Gastroesophageal sphincter (tissue), 4 donors: ENCODE results near the gene ISG20L2. TPM values are rescaled to one million over a fixed set of nuclear protein-coding genes. Genes with fewer than 3 reads are reported as not detected.

Experiments
- ATAC-seq: fragments of 150-250 bp; one replicate; pipeline ENCODE4 v1.9.1; 2016; ENCODE audit warnings: mild to moderate bottlenecking, moderate library complexity
- H3K27ac ChIP-seq, 4 donors: fragments of 200-600 bp; sonication (generic) in 3 of 4; 1 replicate in 3 of 4; 2 replicates in 1 of 4; pipeline ENCODE4 v1.5.1; 2016 to 2019
- H3K27me3 ChIP-seq: fragments of 200-600 bp; sonication (generic); one replicate; pipeline ENCODE4 v1.5.1; 2019
- H3K36me3 ChIP-seq, 2 donors: fragments of 200-600 bp; sonication (generic); one replicate each; pipeline ENCODE4 v1.5.1; 2019; ENCODE audit warnings: control low read depth in 1 of 2
- H3K4me1 ChIP-seq, 3 donors: fragments of 200-600 bp; sonication (generic); 1 replicate in 2 of 3; 2 replicates in 1 of 3; pipeline ENCODE4 v1.5.1; 2016 to 2019; ENCODE audit warnings: control low read depth in 2 of 3
- H3K4me3 ChIP-seq, 2 donors: fragments of 200-600 bp; sonication (generic); one replicate each; pipeline ENCODE4 v1.5.1; 2019; ENCODE audit warnings: mild to moderate bottlenecking in 1 of 2, moderate library complexity in 1 of 2
- H3K9me3 ChIP-seq, 3 donors: fragments of 200-600 bp; sonication (generic); one replicate each; pipeline ENCODE4 v1.5.1; 2017 to 2019; ENCODE audit warnings: control low read depth in 2 of 3
- CTCF ChIP-seq, 4 experiments: fragments of 200-600 bp in 2 of 4; fragments of 450-650 bp in 2 of 4; sonication (generic) in 1 of 4; IDR thresholded peaks; one replicate each; pipeline ENCODE4 v1.5.1; 2017 to 2019; ENCODE audit warnings: antibody characterized with exemption in 4 of 4, mild to moderate bottlenecking in 2 of 4, moderate library complexity in 2 of 4
- EP300 ChIP-seq: sonication (generic); formaldehyde crosslinking; IDR thresholded peaks from one replicate; pipeline ENCODE4 v1.6.1; 2017; ENCODE audit warnings: antibody characterized with exemption, mild to moderate bottlenecking
- POLR2A ChIP-seq, 2 donors: fragments of 450-650 bp; IDR thresholded peaks; one replicate each; pipeline ENCODE4 v1.6.1; 2017; ENCODE audit warnings: antibody characterized with exemption in 2 of 2, mild to moderate bottlenecking in 2 of 2, moderate library complexity in 1 of 2
- POLR2AphosphoS5 ChIP-seq: sonication (generic); formaldehyde crosslinking; IDR thresholded peaks from one replicate; pipeline ENCODE4 v1.6.1; 2017; ENCODE audit warnings: antibody characterized with exemption
- WGBS, 2 donors: methylation state at CpG; one replicate each; pipeline ENCODE4 v1.1.5; 2018; ENCODE audit warnings: low coverage in 1 of 2; 5-methylcytosine and 5-hydroxymethylcytosine counted together
- total RNA-seq, 4 donors: library from RNA; depleted of rRNA; stranded (reverse); fragments of >200 nt; gene quantifications; one replicate each; pipeline ENCODE4 v1.1.0, GENCODE V29; 2016

ISG20L2 gene
- total RNA-seq, 4 donors from 2014 or later: 14.5 to 18.4 (median 17.0) TPM

DNA sequence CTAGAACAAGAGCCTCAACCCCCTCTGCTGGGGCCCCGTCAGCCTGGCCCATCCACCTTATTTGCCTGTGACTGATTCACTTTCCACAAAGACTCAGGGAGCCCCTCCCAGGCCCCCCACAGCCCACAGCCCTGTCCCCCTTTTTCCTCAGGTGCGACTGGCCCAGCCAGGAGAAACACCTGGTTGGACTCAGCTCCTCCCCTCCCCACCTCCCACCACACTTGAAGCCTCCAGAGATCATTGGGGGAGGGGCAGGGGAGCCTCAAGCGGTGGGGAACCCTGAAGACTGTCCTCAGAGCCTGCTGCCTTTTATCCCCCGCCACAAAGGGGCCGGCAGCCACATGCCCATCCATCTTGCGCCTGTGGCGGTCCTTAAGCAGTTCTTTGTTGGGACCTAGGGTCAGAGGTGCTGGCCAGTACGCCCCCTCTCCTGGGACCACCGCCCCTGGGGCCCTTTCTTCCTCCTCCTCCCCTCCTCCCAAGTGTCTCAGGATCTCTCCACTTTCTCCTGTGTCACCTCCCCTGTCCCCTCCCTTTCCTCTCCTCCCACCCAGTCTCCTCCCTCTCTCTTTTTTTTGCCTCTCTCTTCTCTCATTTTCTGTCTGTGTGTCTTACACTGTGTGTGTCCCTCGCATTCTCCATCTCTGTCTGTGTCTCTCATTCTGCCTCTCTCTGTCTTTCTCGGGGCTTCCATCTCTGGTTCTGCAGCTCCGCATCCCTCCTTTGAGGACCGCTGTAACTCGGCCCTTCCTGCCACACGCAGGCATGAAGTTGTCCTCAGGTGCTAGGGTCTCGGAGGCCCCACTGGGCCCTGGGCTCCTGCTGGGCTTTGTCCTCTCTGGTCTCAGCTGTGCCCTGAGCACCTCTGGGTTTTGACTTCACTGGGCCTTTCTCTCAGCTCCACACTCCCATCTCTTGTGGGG is 35.4 kb downstream of the ISG20L2 start:
- no peak overlapping the region for H3K4me3 ChIP-seq
- H3K9me3 ChIP-seq: no peaks in the 10 kb centered on the region
- ATAC-seq: no peak
- WGBS, 2 donors: 62 to 69% methylated on average over 11 to 12 of the region's 16 CpGs
- TF ChIP-seq POLR2AphosphoS5 (no peak), EP300 (no peak), POLR2A (IDR thresholded peaks at IDR 0.05) (no peak), CTCF (IDR thresholded peaks at IDR 0.05) (no peak)
- peaks cover 0 to 22% (median 9%) of the 10 kb centered on the region in 3 donors for H3K4me1 ChIP-seq
- no peak overlapping the region for H3K27ac ChIP-seq
- peaks cover 72% of the 10 kb centered on the region for H3K27me3 ChIP-seq
- no peaks in the 10 kb centered on the region for H3K36me3 ChIP-seq

DNA sequence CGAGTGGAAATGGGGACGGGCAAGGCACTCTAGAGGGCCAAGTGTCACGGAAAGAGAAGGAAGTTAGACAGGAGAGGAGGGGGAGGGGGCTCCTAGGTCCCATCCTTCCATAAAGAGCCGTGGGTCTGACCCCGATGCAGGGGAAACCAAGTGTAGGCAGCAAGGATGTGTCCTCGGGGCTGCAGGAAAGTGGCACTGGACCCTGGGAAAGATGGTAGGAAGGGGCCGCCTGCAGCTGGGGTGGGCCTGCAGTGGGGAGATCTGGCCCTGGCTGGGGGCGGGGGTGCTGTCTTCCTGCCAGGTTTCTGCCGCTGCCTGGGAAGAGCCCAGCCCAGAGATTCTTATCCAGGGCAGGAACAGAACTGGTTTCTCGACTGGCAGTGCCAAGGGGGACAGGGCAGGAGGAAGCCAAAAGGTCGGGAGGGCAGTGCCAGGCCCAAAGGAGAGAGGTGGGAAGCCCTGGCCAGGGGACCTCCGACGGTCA is 36.1 kb downstream of the ISG20L2 start:
- H3K27ac ChIP-seq: no peak overlapping the region
- no peaks in the 10 kb centered on the region for H3K9me3 ChIP-seq
- peaks cover 0 to 22% (median 9%) of the 10 kb centered on the region in 3 donors for H3K4me1 ChIP-seq
- ATAC-seq: no peak
- H3K4me3 ChIP-seq: no peak overlapping the region
- TF ChIP-seq CTCF (IDR thresholded peaks at IDR 0.05): no peak
- no peak for TF ChIP-seq POLR2AphosphoS5
- no peak for TF ChIP-seq POLR2A (IDR thresholded peaks at IDR 0.05)
- TF ChIP-seq EP300: no peak
- no peaks in the 10 kb centered on the region for H3K36me3 ChIP-seq
- WGBS, 2 donors: 23% methylated on average over 3 of the region's 13 CpGs; no CpG with 5 or more reads in 1 of the 2 donors
- peaks cover 74% of the 10 kb centered on the region for H3K27me3 ChIP-seq

DNA sequence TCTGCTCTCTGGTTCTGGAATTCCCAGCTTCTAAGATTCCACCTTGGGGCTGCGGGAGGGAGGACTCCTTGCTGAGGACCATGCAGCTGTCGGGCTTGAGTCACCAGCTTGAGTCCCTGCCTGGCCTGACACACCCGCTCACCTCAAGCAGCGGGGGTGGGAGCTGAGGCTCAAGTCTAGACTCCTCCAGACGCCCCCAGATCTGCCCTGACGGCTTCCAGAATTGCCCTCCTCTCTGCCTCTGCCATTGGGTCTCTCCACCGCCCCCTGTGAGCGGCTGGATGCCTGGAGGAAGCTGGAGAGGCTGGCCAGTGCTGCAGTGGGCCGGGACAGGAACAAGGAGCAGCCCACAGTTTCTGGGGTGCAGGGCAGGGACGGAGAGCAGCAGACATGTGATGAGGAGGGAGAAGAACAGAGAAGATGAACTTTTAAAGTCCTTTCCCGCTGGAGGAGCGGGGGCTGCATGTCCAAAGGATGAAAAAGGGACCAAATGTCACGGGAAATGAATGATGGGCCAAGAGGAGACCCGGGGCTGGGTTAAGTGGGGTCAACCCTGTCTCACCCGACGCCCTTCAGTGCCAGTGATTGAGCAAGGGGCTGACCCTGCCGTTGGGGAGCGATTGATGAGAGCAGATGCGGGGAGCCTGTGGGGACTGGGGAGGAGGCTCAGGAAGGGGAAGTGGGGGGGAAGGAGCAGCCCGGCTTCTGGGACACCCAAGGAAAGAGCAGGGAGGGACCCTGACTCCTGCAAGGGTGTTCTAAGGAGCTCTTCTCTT is 36.7 kb downstream of the ISG20L2 start:
- WGBS, 2 donors: 36 to 48% methylated on average over 8 of the region's 20 CpGs
- H3K36me3 ChIP-seq: no peaks in the 10 kb centered on the region
- no peak for ATAC-seq
- peaks cover 0 to 22% (median 9%) of the 10 kb centered on the region in 3 donors for H3K4me1 ChIP-seq
- no peaks in the 10 kb centered on the region for H3K9me3 ChIP-seq
- H3K4me3 ChIP-seq: no peak overlapping the region
- no peak overlapping the region for H3K27ac ChIP-seq
- no peak for TF ChIP-seq EP300
- no peak for TF ChIP-seq CTCF (IDR thresholded peaks at IDR 0.05)
- TF ChIP-seq POLR2AphosphoS5: no peak
- no peak for TF ChIP-seq POLR2A (IDR thresholded peaks at IDR 0.05)
- peaks cover 72% of the 10 kb centered on the region for H3K27me3 ChIP-seq

GRCh38 chr1:156691191-156691590 is 37.4 kb downstream of the ISG20L2 start:
- no peak for ATAC-seq
- TF ChIP-seq CTCF (IDR thresholded peaks at IDR 0.05) (no peak), EP300 (no peak), POLR2AphosphoS5 (no peak), POLR2A (IDR thresholded peaks at IDR 0.05) (no peak)
- WGBS, 2 donors: 40% methylated on average over 2 of the region's 10 CpGs; no CpG with 5 or more reads in 1 of the 2 donors
- peaks cover 0 to 22% (median 9%) of the 10 kb centered on the region in 3 donors for H3K4me1 ChIP-seq
- H3K4me3 ChIP-seq: no peak overlapping the region
- H3K27me3 ChIP-seq: peaks cover 76% of the 10 kb centered on the region
- H3K27ac ChIP-seq: no peak overlapping the region
- H3K9me3 ChIP-seq: no peaks in the 10 kb centered on the region
- H3K36me3 ChIP-seq: no peaks in the 10 kb centered on the region
